ENCODE data around the gene OPN5.

- no peak for TF ChIP-seq CTCF (IDR thresholded peaks at IDR 0.05; ENCODE audit: poor library complexity)
- no peak for TF ChIP-seq EZH2phosphoT487 (IDR thresholded peaks at IDR 0.05; ENCODE audit: low read depth, severe bottlenecking, unreplicated experiment)
These were observed 22.5 kb upstream of the OPN5 start for GRCh38 chr6:47759364-47759763.
